ENCODE results near the gene PAF1. TPM values are rescaled to one million over a fixed set of nuclear protein-coding genes. Genes with fewer than 3 reads are reported as not detected.

PAF1 gene
- total and polyA plus RNA-seq, 2 of the 13 experiments (the other 11 are each of a cell fraction or from before 2014, with no cell fraction given) = 30.2 to 31.1 TPM

- TF ChIP-seq TEAD2 (CRISPR knock-in tag; IDR thresholded peaks at IDR 0.05) (no peak), ZNF784 (CRISPR knock-in tag; IDR thresholded peaks at IDR 0.05; ENCODE audit: borderline replicate concordance) (no peak), ZNF530 (CRISPR knock-in tag; IDR thresholded peaks at IDR 0.05; ENCODE audit: low read depth) (no peak), ZBTB42 (CRISPR knock-in tag; IDR thresholded peaks at IDR 0.05) (no peak), WIZ (CRISPR knock-in tag; IDR thresholded peaks at IDR 0.05) (no peak), HOXA5 (CRISPR knock-in tag; IDR thresholded peaks at IDR 0.05) (no peak), SUZ12 (IDR thresholded peaks at IDR 0.05; ENCODE audit: low read depth, low read length) (no peak), ZBTB40 (IDR thresholded peaks at IDR 0.05) (peak; percentile 21; the same call in 1 of the 2 replicates), ZBTB40 (CRISPR knock-in tag; IDR thresholded peaks at IDR 0.05) (no peak), ZMAT3 (CRISPR knock-in tag; conservative IDR thresholded peaks at IDR 0.05) (no peak), ZNF432 (CRISPR knock-in tag; IDR thresholded peaks at IDR 0.05; ENCODE audit: borderline replicate concordance) (no peak), MLXIP (CRISPR knock-in tag; IDR thresholded peaks at IDR 0.05; ENCODE audit: borderline replicate concordance) (no peak), CBX5 (CRISPR knock-in tag; IDR thresholded peaks at IDR 0.05; ENCODE audit: borderline replicate concordance) (no peak), FOSL1 (CRISPR knock-in tag; IDR thresholded peaks at IDR 0.05; ENCODE audit: borderline replicate concordance) (no peak), ZBTB20 (CRISPR knock-in tag; IDR thresholded peaks at IDR 0.05; ENCODE audit: borderline replicate concordance, low read depth) (no peak), CREM (IDR thresholded peaks at IDR 0.05) (no peak), CREM (CRISPR knock-in tag; IDR thresholded peaks at IDR 0.05) (no peak)
Observed at GRCh38 chr19:39410017-39410830, 19.3 kb upstream of the PAF1 start (continued).

Measured in HepG2 (cell line).